Measurements from ENCODE around the gene TAF3.

- TF ChIP-seq, protein P1, sequence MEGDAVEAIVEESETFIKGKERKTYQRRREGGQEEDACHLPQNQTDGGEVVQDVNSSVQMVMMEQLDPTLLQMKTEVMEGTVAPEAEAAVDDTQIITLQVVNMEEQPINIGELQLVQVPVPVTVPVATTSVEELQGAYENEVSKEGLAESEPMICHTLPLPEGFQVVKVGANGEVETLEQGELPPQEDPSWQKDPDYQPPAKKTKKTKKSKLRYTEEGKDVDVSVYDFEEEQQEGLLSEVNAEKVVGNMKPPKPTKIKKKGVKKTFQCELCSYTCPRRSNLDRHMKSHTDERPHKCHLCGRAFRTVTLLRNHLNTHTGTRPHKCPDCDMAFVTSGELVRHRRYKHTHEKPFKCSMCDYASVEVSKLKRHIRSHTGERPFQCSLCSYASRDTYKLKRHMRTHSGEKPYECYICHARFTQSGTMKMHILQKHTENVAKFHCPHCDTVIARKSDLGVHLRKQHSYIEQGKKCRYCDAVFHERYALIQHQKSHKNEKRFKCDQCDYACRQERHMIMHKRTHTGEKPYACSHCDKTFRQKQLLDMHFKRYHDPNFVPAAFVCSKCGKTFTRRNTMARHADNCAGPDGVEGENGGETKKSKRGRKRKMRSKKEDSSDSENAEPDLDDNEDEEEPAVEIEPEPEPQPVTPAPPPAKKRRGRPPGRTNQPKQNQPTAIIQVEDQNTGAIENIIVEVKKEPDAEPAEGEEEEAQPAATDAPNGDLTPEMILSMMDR (IDR thresholded peaks at IDR 0.05; ENCODE audit: borderline replicate concordance, extremely low read depth, low read length, poor library complexity, severe bottlenecking): no peak
- no peak for TF ChIP-seq EZH2 (IDR thresholded peaks at IDR 0.05; ENCODE audit: borderline replicate concordance, low read depth, low read length, severe bottlenecking)
Measured at GRCh38 chr10:7945034-7945433, 126.7 kb downstream of the TAF3 start.

Measured in DND-41 (cell line).